Measurements from ENCODE around the gene DNASE1. TPM values are rescaled to one million over a fixed set of nuclear protein-coding genes. Genes with fewer than 3 reads are reported as not detected.

DNASE1 gene
- total RNA-seq, 4 donors from 2014 or later, result 80.9 to 773 (median 653) TPM

- no peak for TF ChIP-seq POLR2A (IDR thresholded peaks at IDR 0.05)
- no peak for TF ChIP-seq CTCF (IDR thresholded peaks at IDR 0.05)
- no peaks in the 10 kb centered on the region for H3K36me3 ChIP-seq
- H3K27me3 ChIP-seq, result no peaks in the 10 kb centered on the region
- no peak for DNase-seq
- H3K4me1 ChIP-seq, result no peaks in the 10 kb centered on the region
- H3K9me3 ChIP-seq, result no peaks in the 10 kb centered on the region
- H3K4me3 ChIP-seq, result no peak overlapping the region
- H3K27ac ChIP-seq, result no peak overlapping the region
Observed at GRCh38 chr16:3706253-3707012, 51.9 kb downstream of the DNASE1 start.

Other genes starting within 250 kb of the DNASE1 start
- 1 to 10 TPM; 1.1 to 3.3 (median 1.8) TPM for gene ZNF597, start 211.2 kb upstream of the DNASE1 start, total RNA-seq
- 100 to 1,000 TPM in 2 of 4 donors, 10 to 100 TPM in 2; 80.9 to 110 (median 96.8) TPM for gene NAA60, start 211.0 kb upstream of the DNASE1 start, total RNA-seq
- gene C16orf90, start 159.2 kb upstream of the DNASE1 start, total RNA-seq, result not detected
- 10 to 100 TPM in 1 of 4 donors, 1 to 10 TPM in 3; 6.6 to 37.1 (median 7.7) TPM for gene CLUAP1, start 153.7 kb upstream of the DNASE1 start, total RNA-seq
- gene NLRC3, start 77.3 kb upstream of the DNASE1 start, total RNA-seq, result 10 to 100 TPM in 1 of 4 donors, 1 to 10 TPM in 3; 4.4 to 32.2 (median 7.3) TPM
- gene SLX4, start 43.1 kb upstream of the DNASE1 start, total RNA-seq, result 10 to 100 TPM in 3 of 4 donors, 1 to 10 TPM in 1; 6.5 to 13.4 (median 12.8) TPM
- gene TRAP1, start 62.8 kb downstream of the DNASE1 start, total RNA-seq, result 100 to 1,000 TPM in 1 of 4 donors, 10 to 100 TPM in 3; 18.9 to 151 (median 52.8) TPM
- gene CREBBP, start 226.0 kb downstream of the DNASE1 start, total RNA-seq, result 100 to 1,000 TPM in 3 of 4 donors, 10 to 100 TPM in 1; 84.2 to 238 (median 140) TPM